Body of pancreas (tissue), 4 donors: Measurements from ENCODE around the gene HRH1. TPM values are rescaled to one million over a fixed set of nuclear protein-coding genes. Genes with fewer than 3 reads are reported as not detected.

Experiments used
- ATAC-seq: fragments of 150-250 bp; one replicate; pipeline ENCODE4 v1.9.1; 2016
- DNase-seq, 4 donors: peaks; one replicate each; pipeline ENCODE4 v3.0.0-alpha.2; 2019
- H3K27ac ChIP-seq, 4 donors: fragments of 200-600 bp; sonication (generic); 1 replicate in 3 of 4; 2 replicates in 1 of 4; pipeline versions ENCODE4 v1.5.1 to v1.6.1; 2016 to 2019; ENCODE audit warnings: mild to moderate bottlenecking in 1 of 4, mixed read lengths in 1 of 4, moderate library complexity in 1 of 4
- H3K27me3 ChIP-seq, 2 donors: fragments of 200-600 bp; sonication (generic); one replicate each; pipeline ENCODE4 v1.6.0; 2016; ENCODE audit warnings: mild to moderate bottlenecking in 1 of 2
- H3K36me3 ChIP-seq, 2 donors: fragments of 200-600 bp; sonication (generic); replicated peaks in 1 of 2; 2 replicates each; pipeline ENCODE4 v1.5.1; 2016; ENCODE audit warnings: low read depth in 2 of 2; ENCODE audit not compliant: insufficient read depth in 1 of 2
- H3K4me1 ChIP-seq: fragments of 200-600 bp; sonication (generic); one replicate; pipeline ENCODE4 v1.6.0; 2016
- H3K4me3 ChIP-seq, 2 donors: fragments of 200-600 bp; sonication (generic); 1 replicate in 1 of 2; 2 replicates in 1 of 2; pipeline ENCODE4 v1.5.1; 2016 to 2019
- H3K9me3 ChIP-seq, 3 donors: fragments of 200-600 bp; sonication (generic); 1 replicate in 2 of 3; 2 replicates in 1 of 3; pipeline ENCODE4 v1.5.1; 2016
- POLR2A ChIP-seq, 3 donors: fragments of 450-650 bp; IDR thresholded peaks; one replicate each; pipeline ENCODE4 v1.6.1; 2016; ENCODE audit warnings: antibody characterized with exemption in 3 of 3, mild to moderate bottlenecking in 2 of 3
- WGBS, 2 donors: methylation state at CpG; one replicate each; pipeline ENCODE4 v1.1.5; 2017; 5-methylcytosine and 5-hydroxymethylcytosine counted together
- intact Hi-C: fragments of 100-400 bp; cut with DNase I; formaldehyde crosslinking; loops from one replicate; pipeline ENCODE4 v1.15.1; 2023
- total RNA-seq, 2 donors: library from RNA; depleted of rRNA; stranded (reverse); fragments of >200 nt; gene quantifications; one replicate each; pipeline ENCODE4 v1.1.0, GENCODE V29; 2016
- TF ChIP-seq, protein P1 (sequence below), 7 experiments: fragments of 450-650 bp in 4 of 7; fragments of 200-600 bp in 3 of 7; sonication (generic) in 3 of 7; IDR thresholded peaks; one replicate each; pipeline ENCODE4 v1.5.1; 2016 to 2019; ENCODE audit warnings: antibody characterized with exemption in 7 of 7

HRH1 gene
- total RNA-seq, 2 donors from 2014 or later, result 0.66 to 0.78 TPM

DNA sequence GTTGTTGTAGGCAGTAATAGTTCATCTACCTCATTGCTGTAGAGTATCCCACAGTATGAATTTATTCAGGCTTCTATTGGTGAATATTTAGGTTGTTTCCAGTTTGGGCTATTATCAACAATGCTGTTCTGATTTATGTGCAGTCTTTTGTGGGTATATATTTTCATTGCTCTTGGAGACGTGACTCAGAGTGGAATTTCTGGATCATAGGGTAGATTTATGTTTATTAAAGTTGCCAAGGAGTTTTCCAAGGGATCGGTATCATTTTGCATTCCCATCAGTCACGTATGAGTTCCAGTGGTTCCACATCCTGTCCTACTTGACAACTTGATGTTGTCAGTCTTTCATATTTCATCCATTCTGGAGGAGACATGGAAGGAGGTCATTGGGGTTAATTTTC lies 8.4 kb upstream of the HRH1 start:
- no peak overlapping the region for H3K27ac ChIP-seq
- WGBS, 2 donors, result 45 to 67% methylated on average over 3 of the region's 3 CpGs
- no peaks in the 10 kb centered on the region for H3K36me3 ChIP-seq
- no peak overlapping the region for H3K4me3 ChIP-seq
- intact Hi-C loops, result no loop called here
- H3K4me1 ChIP-seq, result no peaks in the 10 kb centered on the region
- no peak for TF ChIP-seq POLR2A (IDR thresholded peaks at IDR 0.05)
- TF ChIP-seq, protein P1, sequence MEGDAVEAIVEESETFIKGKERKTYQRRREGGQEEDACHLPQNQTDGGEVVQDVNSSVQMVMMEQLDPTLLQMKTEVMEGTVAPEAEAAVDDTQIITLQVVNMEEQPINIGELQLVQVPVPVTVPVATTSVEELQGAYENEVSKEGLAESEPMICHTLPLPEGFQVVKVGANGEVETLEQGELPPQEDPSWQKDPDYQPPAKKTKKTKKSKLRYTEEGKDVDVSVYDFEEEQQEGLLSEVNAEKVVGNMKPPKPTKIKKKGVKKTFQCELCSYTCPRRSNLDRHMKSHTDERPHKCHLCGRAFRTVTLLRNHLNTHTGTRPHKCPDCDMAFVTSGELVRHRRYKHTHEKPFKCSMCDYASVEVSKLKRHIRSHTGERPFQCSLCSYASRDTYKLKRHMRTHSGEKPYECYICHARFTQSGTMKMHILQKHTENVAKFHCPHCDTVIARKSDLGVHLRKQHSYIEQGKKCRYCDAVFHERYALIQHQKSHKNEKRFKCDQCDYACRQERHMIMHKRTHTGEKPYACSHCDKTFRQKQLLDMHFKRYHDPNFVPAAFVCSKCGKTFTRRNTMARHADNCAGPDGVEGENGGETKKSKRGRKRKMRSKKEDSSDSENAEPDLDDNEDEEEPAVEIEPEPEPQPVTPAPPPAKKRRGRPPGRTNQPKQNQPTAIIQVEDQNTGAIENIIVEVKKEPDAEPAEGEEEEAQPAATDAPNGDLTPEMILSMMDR (IDR thresholded peaks at IDR 0.05), result no peak
- no peaks in the 10 kb centered on the region for H3K27me3 ChIP-seq
- DNase-seq (no peak), ATAC-seq (no peak)
- H3K9me3 ChIP-seq, result no peaks in the 10 kb centered on the region

DNA sequence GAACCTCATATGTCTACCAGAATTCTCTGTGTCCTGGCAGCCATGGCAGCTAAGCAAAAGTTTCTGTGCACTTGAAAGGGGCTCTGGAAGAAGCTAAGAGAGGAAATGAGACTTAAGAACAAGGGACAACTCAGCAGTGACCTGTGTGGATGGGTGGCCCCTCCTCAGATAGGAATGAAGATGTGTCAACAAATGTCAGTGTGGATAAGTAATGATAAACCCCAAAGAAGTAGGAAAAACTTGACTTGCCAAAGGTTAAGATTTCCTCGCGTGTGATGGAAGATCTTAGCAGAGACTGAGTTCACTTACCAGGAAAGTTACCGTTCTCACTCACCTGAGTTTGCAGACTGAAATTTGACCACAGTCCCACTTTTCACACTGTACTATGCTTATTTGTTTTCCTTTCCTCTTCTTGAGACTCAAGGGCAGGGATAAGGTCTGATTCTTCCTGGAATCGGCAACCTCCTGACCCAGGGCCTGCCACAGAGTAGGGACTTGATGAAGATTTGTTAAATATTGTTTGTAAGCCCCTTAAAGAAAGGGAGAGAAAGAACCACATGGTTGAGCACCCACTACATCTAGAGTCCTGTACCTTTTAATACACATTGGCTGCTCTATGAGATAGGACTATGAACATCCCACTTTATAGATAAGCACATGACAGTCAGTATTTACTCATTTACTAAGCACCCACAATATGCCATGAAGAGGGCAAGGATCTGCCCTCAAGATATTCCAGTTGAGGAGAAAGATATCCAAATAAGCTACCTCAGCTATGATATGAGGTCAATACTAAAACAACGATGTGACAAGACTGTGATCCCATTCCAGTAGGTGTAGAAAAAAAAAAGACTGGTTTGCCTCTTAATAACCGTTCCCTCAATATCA lies 7.3 kb upstream of the HRH1 start:
- H3K27ac ChIP-seq, result no peak overlapping the region
- no peak overlapping the region for H3K4me3 ChIP-seq
- no peaks in the 10 kb centered on the region for H3K9me3 ChIP-seq
- TF ChIP-seq POLR2A (IDR thresholded peaks at IDR 0.05), result no peak
- TF ChIP-seq, protein P1 (IDR thresholded peaks at IDR 0.05), result no peak
- 56 to 73% methylated on average over 6 of the region's 6 CpGs for WGBS, 2 donors
- intact Hi-C loops, result no loop called here
- H3K27me3 ChIP-seq, result no peaks in the 10 kb centered on the region
- H3K4me1 ChIP-seq, result no peaks in the 10 kb centered on the region
- ATAC-seq (no peak), DNase-seq (no peak)
- no peaks in the 10 kb centered on the region for H3K36me3 ChIP-seq

DNA sequence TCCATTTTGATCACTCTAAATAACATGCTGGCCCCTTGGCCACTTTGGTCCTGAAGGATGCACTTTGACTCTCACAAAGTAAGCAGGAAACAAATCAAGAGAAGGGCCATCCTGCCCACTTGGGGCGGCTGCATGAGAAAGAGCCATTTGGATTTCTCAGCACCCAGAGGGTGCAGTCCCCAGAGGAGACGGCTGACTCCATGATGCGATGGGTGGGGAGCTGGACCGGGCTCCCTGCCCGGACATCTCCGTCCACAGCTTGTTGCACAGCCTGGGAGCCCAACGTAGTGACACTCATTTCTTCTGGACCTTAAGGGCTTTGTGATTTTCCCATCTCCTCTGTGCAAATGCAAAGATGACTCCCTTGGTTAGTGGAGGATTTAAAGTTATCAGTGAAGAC lies 4.0 kb upstream of the HRH1 start:
- intact Hi-C loops, result no loop called here
- TF ChIP-seq, protein P1 (IDR thresholded peaks at IDR 0.05), result no peak
- no peak for TF ChIP-seq POLR2A (IDR thresholded peaks at IDR 0.05)
- Histone ChIP-seq H3K27me3 (no peaks in the 10 kb centered on the region), H3K27ac (no peak overlapping the region), H3K4me1 (no peaks in the 10 kb centered on the region), H3K36me3 (no peaks in the 10 kb centered on the region), H3K4me3 (no peak overlapping the region), H3K9me3 (no peaks in the 10 kb centered on the region)
- WGBS, 2 donors, result 70 to 74% methylated on average over 6 to 7 of the region's 7 CpGs
- ATAC-seq (no peak), DNase-seq (no peak)

DNA sequence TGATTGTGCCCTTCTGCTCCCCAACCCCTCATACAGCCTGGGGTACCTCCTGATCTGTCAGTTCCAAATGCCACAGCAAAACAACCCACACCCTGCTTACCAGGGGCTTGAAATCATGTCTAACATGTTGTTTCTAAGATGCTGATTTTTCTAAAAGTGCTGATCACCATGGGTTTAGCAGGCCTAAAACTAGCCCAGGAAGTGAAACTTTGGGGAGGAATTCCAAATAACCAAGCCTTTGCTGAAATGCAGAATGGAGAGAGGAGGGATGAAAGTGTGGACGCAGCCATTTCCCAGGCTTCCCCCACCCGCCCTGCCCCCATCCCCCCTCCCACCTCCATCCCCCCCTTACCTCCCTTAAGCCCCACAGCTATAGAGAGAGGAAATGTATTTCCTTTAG lies 2.0 kb upstream of the HRH1 start:
- Histone ChIP-seq H3K27ac (no peak overlapping the region), H3K4me1 (no peaks in the 10 kb centered on the region), H3K36me3 (no peaks in the 10 kb centered on the region), H3K9me3 (no peaks in the 10 kb centered on the region), H3K4me3 (no peak overlapping the region), H3K27me3 (no peaks in the 10 kb centered on the region)
- intact Hi-C loops, result no loop called here
- WGBS, 2 donors, result 58 to 67% methylated on average over 2 of the region's 2 CpGs
- TF ChIP-seq, protein P1 (IDR thresholded peaks at IDR 0.05), result no peak
- TF ChIP-seq POLR2A (IDR thresholded peaks at IDR 0.05), result no peak
- ATAC-seq (no peak), DNase-seq (no peak)

DNA sequence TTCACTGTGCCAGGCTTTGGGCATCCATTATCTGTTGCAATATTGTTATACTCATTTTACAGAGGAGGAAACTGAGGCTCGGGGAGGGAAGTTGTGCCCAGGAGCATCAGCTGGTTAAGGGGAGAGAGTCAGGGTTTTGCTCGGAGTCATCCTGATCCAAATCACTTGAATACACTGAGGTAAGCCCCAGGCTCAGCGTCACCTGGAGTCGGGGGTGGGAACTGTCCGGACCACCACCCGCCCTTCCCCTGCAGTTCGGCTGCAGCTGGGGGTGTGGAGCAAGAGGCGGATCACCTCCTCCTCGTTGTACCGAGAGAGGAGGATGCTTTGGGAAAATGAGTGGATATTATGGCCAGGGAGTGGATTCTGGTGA lies 646 bp downstream of the HRH1 start:
- 4 to 5% methylated on average over 10 of the region's 10 CpGs for WGBS, 2 donors
- DNase-seq (no peak), ATAC-seq (no peak)

More for the DNA sequence above, 646 bp downstream of the HRH1 start:
- Histone ChIP-seq H3K4me1 (no peaks in the 10 kb centered on the region), H3K27me3 (no peaks in the 10 kb centered on the region), H3K36me3 (no peaks in the 10 kb centered on the region), H3K27ac (no peak overlapping the region), H3K9me3 (no peaks in the 10 kb centered on the region), H3K4me3 (no peak overlapping the region)
- no peak for TF ChIP-seq POLR2A (IDR thresholded peaks at IDR 0.05)
- TF ChIP-seq, protein P1 (IDR thresholded peaks at IDR 0.05), result no peak
- intact Hi-C loops, result no loop called here
